NB4 (cell line): ENCODE data around the gene ICOS.

Experiments
- CTCF ChIP-seq: IDR thresholded peaks from one replicate; pipeline ENCODE4 v1.5.1; 2012; ENCODE audit warnings: low read depth, low read length
- MYC ChIP-seq: IDR thresholded peaks from 2 replicates; pipeline ENCODE4 v1.6.1; 2011; ENCODE audit warnings: low read depth, low read length
- POLR2A ChIP-seq: IDR thresholded peaks from 2 replicates; pipeline ENCODE4 v1.6.1; 2011; ENCODE audit warnings: mild to moderate bottlenecking; ENCODE audit not compliant: insufficient read length; ENCODE audit errors: extremely low read depth

- TF ChIP-seq POLR2A (no peak), CTCF (no peak), MYC (no peak)
Observed at GRCh38 chr2:203936535-203936934, at the start of gene ICOS.
